CD14-positive monocyte (primary cell): ENCODE measurements around the gene FBXW12. TPM values are rescaled to one million over a fixed set of nuclear protein-coding genes. Genes with fewer than 3 reads are reported as not detected.

Experiments
- DNase-seq, 3 donors: peaks; one replicate each; pipeline ENCODE4 v3.0.0-alpha.2; 2011 to 2022
- H2AFZ ChIP-seq: 2 replicates; pipeline ENCODE4 v1.6.0; 2012; ENCODE audit warnings: mild to moderate bottlenecking, low read depth, low read length, inconsistent platforms; ENCODE audit not compliant: insufficient read depth, poor library complexity, severe bottlenecking
- H3K27ac ChIP-seq, 2 donors: 1 replicate in 1 of 2; 2 replicates in 1 of 2; pipeline ENCODE4 v1.5.1; 2012 to 2013; ENCODE audit warnings: low read length in 2 of 2, control low read depth in 1 of 2, inconsistent platforms in 1 of 2, low read depth in 1 of 2, mild to moderate bottlenecking in 1 of 2
- H3K27me3 ChIP-seq, 2 donors: one replicate each; pipeline versions ENCODE4 v1.6.0 to v1.6.1; 2011 to 2013; ENCODE audit warnings: low read length in 2 of 2; ENCODE audit not compliant: control insufficient read depth in 2 of 2, insufficient read depth in 2 of 2
- H3K36me3 ChIP-seq, 2 donors: replicated peaks in 1 of 2; 1 replicate in 1 of 2; 2 replicates in 1 of 2; pipeline versions ENCODE4 v1.5.1 to v1.6.1; 2012 to 2013; ENCODE audit warnings: low read length in 2 of 2, control low read depth in 1 of 2, inconsistent platforms in 1 of 2, mild to moderate bottlenecking in 1 of 2; ENCODE audit not compliant: insufficient read depth in 2 of 2, control insufficient read depth in 1 of 2
- H3K4me1 ChIP-seq, 2 donors: 1 replicate in 1 of 2; 2 replicates in 1 of 2; pipeline versions ENCODE4 v1.5.1 to v1.6.1; 2012 to 2013; ENCODE audit warnings: low read length in 2 of 2, control low read depth in 1 of 2, inconsistent platforms in 1 of 2, mild to moderate bottlenecking in 1 of 2, moderate library complexity in 1 of 2; ENCODE audit not compliant: insufficient read depth in 2 of 2, control insufficient read depth in 1 of 2
- H3K4me2 ChIP-seq: replicated peaks from 2 replicates; pipeline ENCODE3; 2012; ENCODE audit warnings: low read length, moderate library complexity, mild to moderate bottlenecking; ENCODE audit not compliant: poor library complexity, severe bottlenecking; ENCODE audit errors: extremely low read depth
- H3K4me3 ChIP-seq, 3 experiments: fragments of 200-600 bp in 1 of 3; sonication (generic) in 1 of 3; replicated peaks in 1 of 3; 1 replicate in 2 of 3; 2 replicates in 1 of 3; pipeline ENCODE4 v1.5.1; 2011 to 2013; ENCODE audit warnings: low read length in 3 of 3, mild to moderate bottlenecking in 3 of 3, control low read depth in 2 of 3, low read depth in 2 of 3, inconsistent platforms in 1 of 3, moderate library complexity in 1 of 3
- H3K79me2 ChIP-seq: 2 replicates; pipeline ENCODE4 v1.6.0; 2012; ENCODE audit warnings: mild to moderate bottlenecking, control low read depth, inconsistent platforms, low read length, moderate library complexity; ENCODE audit not compliant: insufficient read depth
- H3K9ac ChIP-seq: 2 replicates; pipeline ENCODE4 v1.6.0; 2017; ENCODE audit warnings: low read length, mild to moderate bottlenecking; ENCODE audit not compliant: insufficient read depth, poor library complexity, severe bottlenecking
- H3K9me3 ChIP-seq, 2 donors: replicated peaks in 1 of 2; 1 replicate in 1 of 2; 2 replicates in 1 of 2; pipeline versions ENCODE4 v1.5.1 to v1.6.1; 2012 to 2013; ENCODE audit warnings: low read length in 2 of 2, control low read depth in 1 of 2; ENCODE audit not compliant: control insufficient read depth in 1 of 2, insufficient read depth in 1 of 2
- H4K20me1 ChIP-seq: 2 replicates; pipeline ENCODE4 v1.6.0; 2012; ENCODE audit warnings: mild to moderate bottlenecking, low read length, control low read depth, moderate library complexity; ENCODE audit not compliant: insufficient read depth
- H3K27ac Mint-ChIP-seq, 7 donors: one replicate each; pipeline ENCODE4 v1.8.0; 2020; ENCODE audit warnings: mild to moderate bottlenecking in 7 of 7, mixed read lengths in 7 of 7, moderate library complexity in 6 of 7, inconsistent platforms in 2 of 7
- H3K27me3 Mint-ChIP-seq, 3 donors: one replicate each; pipeline ENCODE4 v1.8.0; 2021 to 2022; ENCODE audit warnings: low read depth in 3 of 3, mild to moderate bottlenecking in 3 of 3, mixed read lengths in 3 of 3, moderate library complexity in 3 of 3, inconsistent platforms in 1 of 3
- H3K36me3 Mint-ChIP-seq, 2 donors: one replicate each; pipeline ENCODE4 v1.8.0; 2020; ENCODE audit warnings: mixed read lengths in 2 of 2, inconsistent platforms in 1 of 2, mild to moderate bottlenecking in 1 of 2
- H3K4me1 Mint-ChIP-seq: one replicate; pipeline ENCODE4 v1.8.0; 2020; ENCODE audit warnings: mild to moderate bottlenecking, mixed read lengths
- H3K4me3 Mint-ChIP-seq, 2 donors: one replicate each; pipeline ENCODE4 v1.8.0; 2020; ENCODE audit warnings: mild to moderate bottlenecking in 2 of 2, mixed read lengths in 2 of 2, moderate library complexity in 1 of 2
- H3K9me3 Mint-ChIP-seq, 7 donors: one replicate each; pipeline ENCODE4 v1.8.0; 2020 to 2022; ENCODE audit warnings: mixed read lengths in 7 of 7, mild to moderate bottlenecking in 6 of 7, moderate library complexity in 6 of 7, inconsistent platforms in 2 of 7
- CTCF ChIP-seq: fragments of 200-600 bp; IDR thresholded peaks from one replicate; pipeline ENCODE4 v1.8.0; 2022; ENCODE audit warnings: antibody characterized with exemption, mild to moderate bottlenecking
- WGBS: methylation state at CpG from one replicate; pipeline ENCODE4 v1.1.5; 2013; ENCODE audit warnings: missing lambda C conversion rate; ENCODE audit not compliant: insufficient coverage; 5-methylcytosine and 5-hydroxymethylcytosine counted together
- intact Hi-C, 2 donors: fragments of 100-400 bp; cut with micrococcal nuclease; formaldehyde crosslinking; loops; one replicate each; pipeline versions ENCODE4 v1.15.0 to v1.15.1; 2023
- polyA plus RNA-seq, 3 donors: library from polyadenylated mRNA; depleted of rRNA in 1 of 3; unstranded in 2 of 3; stranded (reverse) in 1 of 3; fragments of 300-500 nt in 2 of 3; fragments of >200 nt in 1 of 3; fragmentation: Illumina TruSeq in 2 of 3; gene quantifications; 1 replicate in 2 of 3; 2 replicates in 1 of 3; pipeline ENCODE4 v1.2.3, GENCODE V29; 2012 to 2021

Gene FBXW12
- polyA plus RNA-seq, 3 donors = not detected

- Histone ChIP-seq H3K27ac (no peak overlapping the region), H3K4me1 (peaks cover 0 to 2% of the 10 kb centered on the region in 2 donors), H2AFZ (no peak overlapping the region), H3K36me3 (no peaks in the 10 kb centered on the region), H4K20me1 (no peaks in the 10 kb centered on the region), H3K4me3 (no peak overlapping the region), H3K9me3 (no peaks in the 10 kb centered on the region), H3K4me2 (no peak overlapping the region), H3K27me3 (peaks cover 3 to 18% of the 10 kb centered on the region in 2 donors), H3K79me2 (no peaks in the 10 kb centered on the region), H3K9ac (no peak overlapping the region)
- peaks cover 15 to 22% (median 20%) of the 10 kb centered on the region in 3 donors for H3K27me3 Mint-ChIP-seq
- DNase-seq = no peak
- H3K4me1 Mint-ChIP-seq = no peaks in the 10 kb centered on the region
- peaks cover 0 to 3% of the 10 kb centered on the region in 2 donors for H3K36me3 Mint-ChIP-seq
- peaks cover 0 to 5% (median 0%) of the 10 kb centered on the region in 7 donors for H3K9me3 Mint-ChIP-seq
- intact Hi-C loops = no loop called here
- WGBS = 86% methylated on average over 21 of the region's 27 CpGs
- no peak overlapping the region for H3K4me3 Mint-ChIP-seq
- no peak for TF ChIP-seq CTCF
- H3K27ac Mint-ChIP-seq = no peak overlapping the region
Measured at GRCh38 chr3:48423883-48424695, 52.1 kb downstream of the FBXW12 start.

GRCh38 chr3:48425281-48425812 lies 53.3 kb downstream of the FBXW12 start:
- Histone ChIP-seq H2AFZ (no peak overlapping the region), H3K27me3 (peaks cover 3 to 24% of the 10 kb centered on the region in 2 donors), H3K4me3 (no peak overlapping the region), H3K9me3 (no peaks in the 10 kb centered on the region), H3K27ac (no peak overlapping the region), H3K36me3 (no peaks in the 10 kb centered on the region), H4K20me1 (no peaks in the 10 kb centered on the region), H3K79me2 (no peaks in the 10 kb centered on the region), H3K9ac (no peak overlapping the region), H3K4me1 (peaks cover 7 to 8% of the 10 kb centered on the region in 2 donors), H3K4me2 (no peak overlapping the region)
- no peak overlapping the region for H3K27ac Mint-ChIP-seq
- peaks cover 6% of the 10 kb centered on the region for H3K4me1 Mint-ChIP-seq
- H3K9me3 Mint-ChIP-seq = peaks cover 0 to 5% (median 0%) of the 10 kb centered on the region in 7 donors
- H3K36me3 Mint-ChIP-seq = peaks cover 0 to 3% of the 10 kb centered on the region in 2 donors
- intact Hi-C loops = no loop called here
- TF ChIP-seq CTCF = no peak
- no peak for DNase-seq
- H3K4me3 Mint-ChIP-seq = no peak overlapping the region
- H3K27me3 Mint-ChIP-seq = peaks cover 22 to 30% (median 26%) of the 10 kb centered on the region in 3 donors
- WGBS = 94% methylated on average over 10 of the region's 13 CpGs
